Ammon's horn (tissue), 1 donor: Measurements from ENCODE around the gene AGO1.
"Not testable (repeated sequence)": the region's sequence is repeated elsewhere in the genome, so short reads cannot be mapped to it uniquely, and the experiment has no call there.

ENCODE experiments used
- DNase-seq: peaks from one replicate; pipeline ENCODE4 v3.0.0-alpha.2; 2016; ENCODE audit warnings: low spot score

AGO1 gene

GRCh38 chr1:35869245-35869950 is 13.6 kb upstream of the AGO1 start:
- DNase-seq, result not testable (repeated sequence)

- DNase-seq, result no peak
These were observed 12.2 kb upstream of the AGO1 start for GRCh38 chr1:35870651-35871309.

GRCh38 chr1:35873243-35873750 is 9.7 kb upstream of the AGO1 start:
- DNase-seq, result no peak

DNA sequence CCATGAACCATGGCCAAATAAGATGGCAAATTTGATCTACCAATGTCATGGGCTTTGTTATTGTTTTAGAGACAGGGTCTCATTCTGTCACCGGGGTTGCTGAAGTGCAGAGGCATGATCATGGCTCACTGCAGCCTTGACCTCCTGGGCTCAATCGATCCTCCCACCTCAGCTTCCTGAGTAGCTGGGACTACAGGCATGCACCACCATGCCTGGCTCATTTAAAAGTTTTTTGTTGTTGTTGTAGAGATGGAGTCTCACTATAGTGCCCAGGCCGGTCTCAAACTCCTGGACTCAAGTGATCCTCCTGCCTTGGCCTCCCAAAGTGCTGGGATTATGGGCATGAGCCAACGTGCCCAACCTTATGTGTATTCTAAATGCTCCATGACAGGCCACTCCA is 8.9 kb upstream of the AGO1 start:
- not testable (repeated sequence) for DNase-seq

DNA sequence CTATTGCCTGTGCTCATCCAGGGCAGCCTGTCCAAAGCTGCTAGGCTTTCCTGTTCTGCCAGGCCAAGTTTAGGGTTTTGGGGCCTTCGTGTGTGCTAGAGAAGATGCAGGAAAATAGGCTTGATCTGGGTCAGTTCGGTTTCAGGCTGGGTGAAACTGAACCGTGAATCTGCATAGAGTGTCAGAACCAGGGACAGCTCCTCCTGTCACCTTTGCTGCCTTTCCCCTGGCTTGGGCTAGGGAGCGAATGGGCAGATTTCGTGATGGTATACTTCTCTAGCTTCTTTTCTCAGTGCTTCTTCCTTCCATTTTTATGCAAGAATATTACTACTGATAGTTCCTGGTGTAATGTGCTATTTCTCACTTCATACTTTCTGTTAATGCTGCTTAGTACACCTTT is 6.0 kb upstream of the AGO1 start:
- DNase-seq, result no peak

- DNase-seq, result no peak
These were observed 1.1 kb upstream of the AGO1 start for GRCh38 chr1:35881850-35882273.

DNA sequence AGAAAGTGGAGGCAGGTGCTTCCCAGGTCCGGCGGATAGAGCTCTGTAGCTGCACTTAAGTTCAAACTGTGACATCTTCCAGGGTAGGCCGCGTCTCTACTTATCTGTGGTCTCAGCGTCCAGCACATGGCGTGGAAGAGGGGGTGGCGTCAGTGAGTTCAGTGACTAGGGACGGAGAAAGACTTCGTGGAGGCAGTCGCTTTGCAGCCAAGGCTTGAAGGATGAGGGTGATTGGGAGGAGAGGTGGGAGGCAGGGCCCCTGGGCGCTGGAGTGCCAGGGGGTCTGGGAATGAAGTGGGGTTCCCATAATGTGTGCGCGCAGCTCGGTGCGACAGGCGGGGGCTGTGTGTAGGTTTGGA is 444 bp upstream of the AGO1 start:
- DNase-seq, result no peak

DNA sequence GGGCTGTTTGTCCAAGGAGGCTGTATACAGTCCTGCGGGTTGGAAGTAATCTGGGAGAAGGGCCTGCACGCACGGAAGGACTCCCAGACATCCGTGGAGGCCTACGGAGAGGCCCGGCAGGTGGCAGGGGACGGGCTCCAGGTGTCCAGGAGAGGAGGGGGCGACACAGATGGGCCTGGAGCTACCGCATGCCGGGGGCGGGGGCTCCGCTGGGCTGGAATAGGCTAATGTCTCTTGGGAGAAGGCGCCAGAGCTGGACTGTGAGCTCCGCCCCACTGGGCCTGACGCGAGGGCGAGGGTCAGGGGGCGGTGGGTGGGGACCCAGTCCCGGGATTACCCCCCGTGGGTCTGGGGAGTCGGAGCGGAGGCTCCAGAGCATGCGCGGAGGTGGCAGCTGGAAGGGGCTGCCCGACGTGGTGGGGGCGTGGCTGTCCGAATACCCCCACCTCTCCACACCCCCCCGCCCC is 659 bp downstream of the AGO1 start:
- peak; percentile 48 for DNase-seq

DNA sequence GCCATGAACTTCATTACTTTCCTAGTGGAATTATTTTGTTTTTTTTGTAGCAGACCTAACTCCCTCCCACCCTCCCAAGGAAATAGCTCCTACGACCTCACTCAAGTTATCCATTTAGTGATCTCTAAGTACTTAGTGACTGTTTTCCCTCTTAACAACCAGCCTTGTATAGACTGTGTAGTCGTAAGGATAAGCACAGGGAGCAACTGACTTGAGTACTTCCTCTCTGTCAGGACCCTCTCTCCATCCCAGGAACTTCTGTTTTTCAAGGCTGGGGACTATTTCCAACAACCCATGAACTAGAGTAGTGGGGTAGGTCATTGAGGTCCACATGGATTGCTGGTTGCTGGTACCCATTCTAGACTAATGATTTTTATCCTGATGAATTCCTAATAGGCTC is 1.9 kb downstream of the AGO1 start:
- no peak for DNase-seq

- DNase-seq, result peak; percentile 22
These were observed 3.1 kb downstream of the AGO1 start for GRCh38 chr1:35885961-35886558.

GRCh38 chr1:35886577-35887431 is 3.8 kb downstream of the AGO1 start:
- no peak for DNase-seq

- DNase-seq, result no peak
These were observed 4.5 kb downstream of the AGO1 start for GRCh38 chr1:35887508-35887907.

DNA sequence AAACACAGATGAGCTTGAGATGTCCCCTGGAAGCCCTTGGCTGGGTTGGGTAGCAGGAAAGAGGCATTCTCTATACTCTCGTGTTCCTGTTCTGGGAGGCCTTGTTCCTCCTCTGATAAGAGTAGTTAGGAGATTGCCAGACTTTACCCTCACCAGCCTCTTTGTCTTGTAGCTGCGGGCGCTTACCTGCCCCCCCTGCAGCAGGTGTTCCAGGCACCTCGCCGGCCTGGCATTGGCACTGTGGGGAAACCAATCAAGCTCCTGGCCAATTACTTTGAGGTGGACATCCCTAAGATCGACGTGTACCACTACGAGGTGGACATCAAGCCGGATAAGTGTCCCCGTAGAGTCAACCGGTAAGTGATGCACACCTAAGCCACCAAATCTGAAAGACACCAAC is 5.2 kb downstream of the AGO1 start:
- no peak for DNase-seq

- DNase-seq, result not testable (repeated sequence)
These were observed 6.0 kb downstream of the AGO1 start for GRCh38 chr1:35888981-35889380.

GRCh38 chr1:35893051-35893879 is 10.3 kb downstream of the AGO1 start:
- DNase-seq, result no peak

GRCh38 chr1:35894183-35894582 is 11.2 kb downstream of the AGO1 start:
- DNase-seq, result peak; percentile 63

DNA sequence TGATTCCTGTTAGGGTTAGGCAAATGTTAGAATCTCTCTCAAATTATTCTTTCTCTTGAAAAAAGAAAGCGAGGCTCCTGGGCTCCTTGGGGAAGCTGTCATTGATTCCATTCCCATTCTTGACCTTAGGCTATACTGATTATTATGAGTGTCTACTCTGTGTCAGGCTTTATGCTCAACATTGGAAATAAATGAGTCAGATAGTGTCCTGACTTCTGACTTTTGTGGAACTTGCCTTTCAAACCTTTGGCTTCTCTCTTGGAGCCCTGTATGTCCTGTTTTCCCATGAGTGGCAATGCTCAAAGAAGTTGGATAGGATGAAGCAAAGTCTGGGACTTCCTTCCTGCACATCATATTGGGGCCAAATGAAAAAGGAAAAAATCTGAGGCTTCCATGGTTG is 11.6 kb downstream of the AGO1 start:
- DNase-seq, result no peak

GRCh38 chr1:35899941-35900340 is 16.9 kb downstream of the AGO1 start:
- DNase-seq, result no peak

- no peak for DNase-seq
These were observed 18.2 kb downstream of the AGO1 start for GRCh38 chr1:35901235-35901634.

DNA sequence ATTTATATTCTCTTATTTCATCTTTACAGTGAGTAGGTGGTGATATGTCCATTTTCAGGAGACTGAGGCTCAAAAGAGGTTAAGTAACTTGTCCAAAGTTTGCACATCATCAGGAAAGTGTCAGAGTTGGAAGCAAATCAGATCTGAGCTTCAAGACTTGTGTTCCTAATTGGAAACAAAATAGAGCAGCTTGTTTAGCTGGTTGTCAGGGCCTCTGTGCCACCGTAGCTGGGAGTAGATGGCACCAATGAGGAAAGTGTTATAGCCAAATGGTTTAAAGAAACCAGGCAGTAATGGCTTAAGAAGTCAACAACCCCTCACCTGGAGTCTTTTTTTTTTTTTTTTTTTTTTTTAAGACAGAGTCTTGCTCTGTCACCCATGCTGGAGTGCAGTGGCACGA is 19.7 kb downstream of the AGO1 start:
- no peak for DNase-seq

GRCh38 chr1:35914717-35915116 is 31.7 kb downstream of the AGO1 start:
- no peak for DNase-seq
